Skeletal muscle cell (primary cell): ENCODE data around the gene TCOF1.
A peak's percentile ranks its signal among the peaks of the same experiment; 100 is the strongest.
"Not testable (repeated sequence)": the region's sequence is repeated elsewhere in the genome, so short reads cannot be mapped to it uniquely, and the experiment has no call there.

Experiments used
- DNase-seq: peaks from one replicate; pipeline ENCODE4 v3.0.0-alpha.2; 2010; ENCODE audit warnings: low read depth
- H3K4me3 ChIP-seq: 2 replicates; pipeline ENCODE4 v1.5.1; 2011; ENCODE audit warnings: low read depth, mild to moderate bottlenecking, control low read depth, low read length, moderate library complexity

TCOF1 gene

GRCh38 chr5:150413176-150413901, 55.8 kb downstream of the TCOF1 start:
- H3K4me3 ChIP-seq: no peak overlapping the region
- no peak for DNase-seq

GRCh38 chr5:150413902-150414790, 56.6 kb downstream of the TCOF1 start:
- not testable (repeated sequence) for DNase-seq, H3K4me3 ChIP-seq

- no peak overlapping the region for H3K4me3 ChIP-seq
- no peak for DNase-seq
Measured at GRCh38 chr5:150419630-150420270, 62.3 kb downstream of the TCOF1 start.

- DNase-seq: no peak
- no peak overlapping the region for H3K4me3 ChIP-seq
Measured at GRCh38 chr5:150422075-150422474, 64.6 kb downstream of the TCOF1 start.

- no peak overlapping the region for H3K4me3 ChIP-seq
- no peak for DNase-seq
Measured at GRCh38 chr5:150422758-150423157, 65.3 kb downstream of the TCOF1 start.

GRCh38 chr5:150426165-150426564, 68.7 kb downstream of the TCOF1 start:
- not testable (repeated sequence) for H3K4me3 ChIP-seq, DNase-seq

- DNase-seq: peak; percentile 3
- H3K4me3 ChIP-seq: no peak overlapping the region
Measured at GRCh38 chr5:150428106-150428876, 70.8 kb downstream of the TCOF1 start.

- H3K4me3 ChIP-seq: no peak overlapping the region
- no peak for DNase-seq
Measured at GRCh38 chr5:150428978-150429377, 71.5 kb downstream of the TCOF1 start.

- no peak for DNase-seq
- no peak overlapping the region for H3K4me3 ChIP-seq
Measured at GRCh38 chr5:150429410-150429873, 71.9 kb downstream of the TCOF1 start.

- no peak for DNase-seq
Measured at GRCh38 chr5:150431048-150431447, 73.6 kb downstream of the TCOF1 start.

GRCh38 chr5:150431574-150431973, 74.1 kb downstream of the TCOF1 start:
- H3K4me3 ChIP-seq: no peak overlapping the region
- no peak for DNase-seq

More at GRCh38 chr5:150431048-150431447, 73.6 kb downstream of the TCOF1 start:
- H3K4me3 ChIP-seq: no peak overlapping the region

GRCh38 chr5:150434464-150434863, 77.0 kb downstream of the TCOF1 start:
- no peak overlapping the region for H3K4me3 ChIP-seq
- peak; percentile 56 for DNase-seq

- DNase-seq: peak; percentile 46
Measured at GRCh38 chr5:150436141-150436680, 78.7 kb downstream of the TCOF1 start.

GRCh38 chr5:150438873-150439546, 81.5 kb downstream of the TCOF1 start:
- no peak overlapping the region for H3K4me3 ChIP-seq
- DNase-seq: no peak

More at GRCh38 chr5:150436141-150436680, 78.7 kb downstream of the TCOF1 start:
- no peak overlapping the region for H3K4me3 ChIP-seq

GRCh38 chr5:150440948-150441812, 83.7 kb downstream of the TCOF1 start:
- no peak for DNase-seq
- H3K4me3 ChIP-seq: no peak overlapping the region

GRCh38 chr5:150441813-150442698, 84.6 kb downstream of the TCOF1 start:
- no peak for DNase-seq
- no peak overlapping the region for H3K4me3 ChIP-seq

- no peak for DNase-seq
- no peak overlapping the region for H3K4me3 ChIP-seq
Measured at GRCh38 chr5:150442699-150443080, 85.2 kb downstream of the TCOF1 start.
